Activated T-cell treated with anti-CD3 and anti-CD28 coated beads for 48 hours (primary cell): Measurements from ENCODE around the gene ANKRD36.
"Not testable (repeated sequence)": the region's sequence is repeated elsewhere in the genome, so short reads cannot be mapped to it uniquely, and the experiment has no call there.

Experiments
- DNase-seq: peaks from one replicate; pipeline ENCODE4 v3.0.0-alpha.2; 2020; ENCODE audit warnings: low read depth

Gene ANKRD36

GRCh38 chr2:97113882-97114255, 916 bp downstream of the ANKRD36 start:
- DNase-seq = not testable (repeated sequence)

- DNase-seq = not testable (repeated sequence)
Measured at GRCh38 chr2:97129090-97129489, 16.1 kb downstream of the ANKRD36 start.

GRCh38 chr2:97144016-97144415, 31.1 kb downstream of the ANKRD36 start:
- not testable (repeated sequence) for DNase-seq

- not testable (repeated sequence) for DNase-seq
Measured at GRCh38 chr2:97166548-97166947, 53.6 kb downstream of the ANKRD36 start.

- DNase-seq = not testable (repeated sequence)
Measured at GRCh38 chr2:97167938-97168337, 55.0 kb downstream of the ANKRD36 start.

GRCh38 chr2:97168583-97168982, 55.6 kb downstream of the ANKRD36 start:
- not testable (repeated sequence) for DNase-seq

- DNase-seq = not testable (repeated sequence)
Measured at GRCh38 chr2:97180391-97180790, 67.4 kb downstream of the ANKRD36 start.

- DNase-seq = not testable (repeated sequence)
Measured at GRCh38 chr2:97195349-97195748, 82.4 kb downstream of the ANKRD36 start.

GRCh38 chr2:97197251-97197650, 84.3 kb downstream of the ANKRD36 start:
- DNase-seq = not testable (repeated sequence)

GRCh38 chr2:97200887-97201286, 87.9 kb downstream of the ANKRD36 start:
- not testable (repeated sequence) for DNase-seq

GRCh38 chr2:97202643-97203250, 89.8 kb downstream of the ANKRD36 start:
- not testable (repeated sequence) for DNase-seq

GRCh38 chr2:97210325-97210724, 97.4 kb downstream of the ANKRD36 start:
- DNase-seq = no peak

- DNase-seq = not testable (repeated sequence)
Measured at GRCh38 chr2:97215025-97215424, 102.1 kb downstream of the ANKRD36 start.

- not testable (repeated sequence) for DNase-seq
Measured at GRCh38 chr2:97230848-97231585, 118.1 kb downstream of the ANKRD36 start.

- not testable (repeated sequence) for DNase-seq
Measured at GRCh38 chr2:97232981-97233380, 120.0 kb downstream of the ANKRD36 start.

GRCh38 chr2:97233660-97234295, 120.8 kb downstream of the ANKRD36 start:
- DNase-seq = not testable (repeated sequence)

GRCh38 chr2:97261192-97261591, 148.2 kb downstream of the ANKRD36 start:
- DNase-seq = not testable (repeated sequence)

GRCh38 chr2:97266449-97266848, 153.5 kb downstream of the ANKRD36 start:
- DNase-seq = not testable (repeated sequence)

GRCh38 chr2:97267411-97268074, 154.6 kb downstream of the ANKRD36 start:
- DNase-seq = no peak

GRCh38 chr2:97268075-97268591, 155.2 kb downstream of the ANKRD36 start:
- not testable (repeated sequence) for DNase-seq

- DNase-seq = not testable (repeated sequence)
Measured at GRCh38 chr2:97276232-97276798, 163.4 kb downstream of the ANKRD36 start.

- DNase-seq = not testable (repeated sequence)
Measured at GRCh38 chr2:97285187-97285586, 172.2 kb downstream of the ANKRD36 start.
